GM18520 (cell line): ENCODE data around the gene DGCR2.

ENCODE experiments used
- ATAC-seq: cut with Tn5 transposase; IDR thresholded peaks from one replicate; pipeline ENCODE4 v1.9.1; 2021; ENCODE audit not compliant: unreplicated experiment

The DGCR2 gene

GRCh38 chr22:19110064-19110458 is 12.2 kb downstream of the DGCR2 start:
- no peak for ATAC-seq

- peak; percentile 84 for ATAC-seq
Measured at GRCh38 chr22:19109198-19110063, 12.8 kb downstream of the DGCR2 start.

- no peak for ATAC-seq
Measured at GRCh38 chr22:19108807-19109197, 13.4 kb downstream of the DGCR2 start.

DNA sequence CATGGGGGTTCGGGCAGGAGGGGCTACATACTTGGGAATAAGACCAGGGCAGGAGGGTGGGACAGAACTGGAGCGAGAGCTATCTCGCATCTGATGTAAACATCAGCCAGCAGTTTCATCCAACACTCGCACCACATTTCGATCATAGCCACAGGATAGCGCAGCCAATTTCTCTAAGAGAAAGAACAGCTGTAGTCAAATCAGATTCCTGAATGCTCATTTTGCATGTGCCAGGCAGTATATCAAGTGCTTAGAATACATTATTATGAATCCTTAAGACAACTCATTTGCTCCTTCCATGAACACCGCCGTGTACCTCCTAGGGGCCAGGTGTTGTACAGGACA is 14.5 kb downstream of the DGCR2 start:
- ATAC-seq: no peak

DNA sequence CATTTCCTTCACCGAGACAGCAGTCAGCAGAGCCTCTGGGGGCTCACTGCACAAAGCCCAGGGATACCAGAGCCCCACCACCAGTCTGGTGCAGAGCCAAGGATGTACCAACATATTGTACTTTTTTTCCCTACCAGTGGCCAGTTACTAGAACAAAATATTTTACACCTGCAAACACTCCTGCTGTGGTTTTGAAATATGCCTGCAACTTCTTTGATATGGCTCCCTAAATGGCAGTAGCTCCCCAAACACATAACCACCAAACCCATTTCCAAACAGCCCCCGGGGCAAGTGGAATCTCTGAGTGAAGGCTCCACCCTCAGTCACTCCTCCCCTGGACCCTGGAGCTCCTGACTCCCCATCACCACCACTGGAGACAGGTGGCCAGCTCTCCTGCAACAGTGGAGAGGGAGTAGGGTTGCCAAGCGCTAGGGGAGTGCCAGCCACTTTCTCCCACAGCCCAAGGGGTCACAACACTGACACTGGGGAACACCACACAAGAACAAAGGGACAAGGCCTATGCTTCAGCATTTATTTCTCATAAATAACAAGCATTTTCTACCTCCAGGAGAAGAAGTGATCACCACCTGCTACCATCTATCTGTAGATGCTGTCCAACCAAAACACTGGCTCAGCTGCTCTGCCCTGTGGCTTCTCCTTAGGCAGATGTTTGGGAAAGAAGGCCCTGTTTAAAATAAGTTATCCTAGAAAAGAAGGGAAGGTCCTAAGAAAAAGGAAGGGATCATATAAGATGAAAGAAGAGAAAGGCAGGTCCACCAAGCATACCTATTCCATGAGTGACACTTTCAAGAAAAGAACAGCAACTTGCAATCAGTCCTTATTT is 15.1 kb downstream of the DGCR2 start:
- ATAC-seq: no peak

GRCh38 chr22:19105867-19106802 is 16.1 kb downstream of the DGCR2 start:
- no peak for ATAC-seq

- ATAC-seq: no peak
Measured at GRCh38 chr22:19105456-19105855, 16.8 kb downstream of the DGCR2 start.

GRCh38 chr22:19103880-19104821 is 18.1 kb downstream of the DGCR2 start:
- ATAC-seq: no peak

DNA sequence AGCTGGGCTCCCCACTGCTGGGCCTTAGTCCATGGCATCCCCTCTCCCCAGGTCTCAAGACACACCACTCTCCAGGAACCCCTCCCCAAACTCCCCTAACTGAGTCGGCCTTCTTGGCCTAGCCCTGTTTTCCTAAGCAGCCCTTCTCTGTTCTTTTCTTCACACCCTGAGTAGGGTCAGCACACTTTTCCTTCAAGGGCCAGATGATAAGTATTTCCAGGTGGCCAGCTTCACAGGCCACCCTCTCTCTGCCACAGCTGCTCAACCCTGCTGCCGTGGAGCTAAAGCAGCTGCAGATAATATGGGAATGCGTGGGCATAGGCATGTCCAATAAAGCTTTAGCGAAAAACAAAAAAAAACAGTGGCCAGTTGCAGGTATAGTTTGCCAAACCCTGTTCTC is 24.1 kb downstream of the DGCR2 start:
- no peak for ATAC-seq

GRCh38 chr22:19097518-19097917 is 24.7 kb downstream of the DGCR2 start:
- no peak for ATAC-seq

DNA sequence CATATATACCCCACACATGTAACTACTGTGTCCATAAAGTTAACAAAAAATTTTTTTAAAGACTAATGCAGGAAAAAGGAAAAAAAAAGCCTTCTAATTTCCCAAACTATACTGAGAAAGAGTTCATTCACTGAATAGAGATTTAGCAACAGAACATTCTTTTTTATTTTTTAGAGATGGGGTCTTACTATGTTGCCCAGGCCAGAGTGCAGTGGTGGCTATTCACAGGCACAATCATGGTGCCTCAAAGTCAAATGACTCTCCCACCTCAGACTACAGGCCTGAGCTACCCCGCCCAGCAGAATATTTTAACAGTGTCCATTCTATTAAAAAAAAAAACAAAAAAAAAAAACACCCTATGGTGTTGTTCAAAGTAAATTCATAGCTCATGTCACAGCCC is 25.7 kb downstream of the DGCR2 start:
- no peak for ATAC-seq

DNA sequence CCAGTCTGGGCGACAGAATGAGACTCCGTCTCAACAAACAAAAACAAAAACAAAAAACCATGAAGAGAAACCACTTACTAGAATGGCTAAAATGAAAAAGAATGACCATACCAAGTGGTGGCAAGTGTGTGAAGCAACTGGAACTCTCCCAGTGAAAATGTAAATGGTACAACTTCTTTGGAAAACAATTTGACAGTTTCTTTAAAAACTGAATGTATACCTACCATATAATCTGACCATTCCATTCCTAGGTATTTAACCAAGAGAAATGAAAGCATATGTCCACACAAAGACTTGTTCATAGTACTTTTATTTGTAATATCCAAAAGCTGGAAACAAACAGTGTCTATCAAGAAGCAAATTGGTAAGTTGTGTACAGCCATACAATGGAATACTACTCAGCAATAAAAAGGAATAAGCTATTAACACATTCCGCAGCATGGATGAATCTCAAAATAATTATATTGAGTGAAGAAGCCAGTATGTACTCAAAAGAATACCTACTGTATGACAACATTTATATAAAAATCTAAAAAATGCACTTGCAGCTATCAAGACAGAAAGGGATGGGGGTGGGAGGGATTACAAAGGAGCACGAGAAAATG is 27.7 kb downstream of the DGCR2 start:
- no peak for ATAC-seq

DNA sequence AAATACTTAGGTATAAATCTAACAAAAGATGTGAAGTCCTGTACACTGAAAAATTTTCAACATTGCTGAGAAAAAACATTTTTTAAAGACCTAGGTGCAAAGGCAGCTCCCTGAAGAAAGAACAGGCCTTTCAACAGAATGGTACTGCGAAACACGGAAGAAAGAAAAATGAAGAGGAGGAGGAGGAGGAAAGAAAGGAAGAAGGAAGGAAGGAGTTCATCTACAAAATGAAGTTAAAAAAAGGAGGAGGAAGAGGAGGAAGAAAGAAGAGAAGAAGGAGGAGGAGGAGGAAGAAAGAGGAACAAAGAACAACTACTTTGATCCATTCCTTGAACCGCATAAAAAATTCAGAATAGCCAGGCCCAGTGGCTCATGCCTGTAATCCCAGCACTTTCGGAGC is 29.5 kb downstream of the DGCR2 start:
- no peak for ATAC-seq

- ATAC-seq: no peak
Measured at GRCh38 chr22:19090586-19091127, 31.6 kb downstream of the DGCR2 start.

GRCh38 chr22:19090183-19090582 is 32.0 kb downstream of the DGCR2 start:
- ATAC-seq: no peak

DNA sequence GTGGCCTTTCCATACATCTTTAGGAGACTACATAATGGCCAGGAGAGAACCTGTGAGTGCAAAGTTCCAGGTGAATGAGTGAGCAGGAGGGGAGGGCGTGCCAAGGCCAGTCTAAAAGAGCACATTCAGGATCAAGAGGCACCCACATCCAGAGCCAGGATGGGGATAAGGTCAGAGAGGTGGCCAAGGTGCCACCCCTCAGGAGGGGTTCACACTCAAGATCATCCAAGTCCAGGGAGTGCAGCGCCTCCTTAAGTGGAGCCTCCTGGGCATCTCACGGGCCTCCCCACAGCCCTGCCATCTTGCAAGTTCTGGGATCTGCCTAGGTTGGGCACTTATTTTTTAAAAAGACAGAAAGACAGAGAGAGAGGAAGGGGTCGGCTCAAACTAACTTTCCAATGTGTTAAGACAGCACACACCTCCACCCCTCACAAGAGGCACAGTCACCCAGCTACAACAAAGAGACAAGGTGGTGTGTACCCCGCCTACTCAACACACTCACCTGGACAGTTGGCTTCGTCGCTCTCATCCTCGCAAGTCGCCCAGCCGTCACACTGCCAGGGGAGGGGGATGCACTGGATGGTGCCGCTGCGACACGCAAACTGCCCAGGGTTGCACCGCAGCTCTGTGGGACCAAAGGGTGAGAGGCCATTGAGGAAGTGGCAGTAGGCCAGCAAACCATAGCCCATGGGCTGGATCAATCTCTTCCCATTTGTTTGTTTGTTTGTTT is 33.2 kb downstream of the DGCR2 start:
- no peak for ATAC-seq

DNA sequence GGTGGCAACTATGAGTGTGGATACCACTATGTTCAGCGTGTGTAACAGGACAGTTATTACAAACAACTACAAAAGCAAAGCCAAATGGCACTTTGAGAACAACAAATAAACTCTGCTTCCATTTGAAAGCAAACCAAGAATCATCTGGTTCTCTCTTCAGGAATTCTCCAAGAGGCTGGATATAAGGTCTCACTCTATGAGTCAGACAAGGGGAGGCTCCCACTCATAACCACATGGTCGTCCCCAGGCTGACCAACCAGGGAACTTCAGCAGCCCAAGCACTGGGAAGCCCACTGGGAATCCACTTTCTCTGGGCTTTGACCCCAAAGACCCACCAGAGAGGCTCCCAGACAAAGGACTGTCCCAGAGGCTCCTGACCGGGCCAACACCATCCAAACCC is 35.3 kb downstream of the DGCR2 start:
- ATAC-seq: no peak

- no peak for ATAC-seq
Measured at GRCh38 chr22:19086417-19086816, 35.8 kb downstream of the DGCR2 start.

DNA sequence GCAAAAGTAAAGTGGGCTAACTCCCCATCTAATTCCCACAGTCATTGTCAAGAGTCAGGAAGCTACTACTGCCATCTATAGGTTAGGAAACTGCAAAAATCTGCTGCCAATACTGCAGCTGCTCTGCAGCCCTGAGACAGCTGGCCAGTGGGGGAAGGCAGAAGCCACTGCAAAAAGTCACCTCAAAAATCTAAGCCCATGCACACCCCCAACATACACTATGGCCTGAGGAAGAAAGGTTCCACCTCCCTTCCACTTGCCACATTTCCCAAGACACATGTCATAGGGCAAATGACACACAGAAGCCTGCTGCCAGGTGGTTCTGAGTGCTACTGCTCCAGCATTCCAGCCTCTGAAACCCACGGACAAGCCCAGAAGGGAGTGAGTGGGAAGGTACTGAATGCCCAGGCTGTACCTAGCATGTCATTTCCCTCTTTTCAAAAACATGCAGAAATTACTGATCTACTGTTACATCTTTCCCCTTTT is 36.9 kb downstream of the DGCR2 start:
- no peak for ATAC-seq
